Measurements from ENCODE around the gene SLC43A3.

The SLC43A3 gene

DNA sequence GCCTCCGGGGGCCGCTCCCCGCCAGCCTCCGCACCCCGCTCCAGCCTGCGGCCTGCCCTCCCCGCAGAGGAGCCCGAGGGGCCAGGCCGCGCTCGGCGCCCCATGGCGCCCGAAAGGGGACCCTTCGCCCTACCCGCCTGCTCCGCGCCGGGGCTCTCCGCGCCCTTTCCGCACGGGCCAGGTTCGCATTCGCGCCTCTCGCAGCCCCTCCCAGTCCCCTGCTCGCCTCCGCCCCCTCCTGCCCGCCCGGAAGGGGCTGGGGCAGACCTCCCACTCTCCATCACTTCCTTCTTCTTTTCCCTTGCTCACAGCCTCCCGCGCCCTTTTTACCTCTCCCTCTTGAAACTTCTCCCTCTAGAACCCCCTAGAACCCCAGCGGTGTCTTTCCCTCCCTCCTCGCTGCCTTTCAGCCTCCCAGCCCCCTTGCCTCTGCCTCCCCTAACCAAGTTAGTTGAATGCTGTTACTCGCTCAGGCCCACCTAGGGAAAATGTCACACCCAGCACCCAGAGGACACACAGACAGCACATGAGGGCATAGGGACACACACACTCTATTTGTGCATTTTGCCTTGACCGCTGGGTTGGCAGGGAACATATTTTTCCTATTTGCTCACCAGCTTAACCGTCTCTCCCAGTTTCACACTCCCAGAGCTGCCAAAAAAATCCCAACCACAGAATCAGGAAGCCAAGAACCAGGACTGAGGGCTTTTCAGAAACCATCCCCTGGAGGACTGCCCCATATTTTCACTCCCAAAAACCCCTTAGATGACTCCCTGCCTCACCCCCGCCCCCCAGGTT, at the start of gene SLC43A3:
Gene SLC43A3, minus strand, starts transcription at position 193 of the 798 bp plus-strand sequence. CDS start 949 bp downstream, outside the sequence.
- peak; percentile 86 for DNase-seq

DNA sequence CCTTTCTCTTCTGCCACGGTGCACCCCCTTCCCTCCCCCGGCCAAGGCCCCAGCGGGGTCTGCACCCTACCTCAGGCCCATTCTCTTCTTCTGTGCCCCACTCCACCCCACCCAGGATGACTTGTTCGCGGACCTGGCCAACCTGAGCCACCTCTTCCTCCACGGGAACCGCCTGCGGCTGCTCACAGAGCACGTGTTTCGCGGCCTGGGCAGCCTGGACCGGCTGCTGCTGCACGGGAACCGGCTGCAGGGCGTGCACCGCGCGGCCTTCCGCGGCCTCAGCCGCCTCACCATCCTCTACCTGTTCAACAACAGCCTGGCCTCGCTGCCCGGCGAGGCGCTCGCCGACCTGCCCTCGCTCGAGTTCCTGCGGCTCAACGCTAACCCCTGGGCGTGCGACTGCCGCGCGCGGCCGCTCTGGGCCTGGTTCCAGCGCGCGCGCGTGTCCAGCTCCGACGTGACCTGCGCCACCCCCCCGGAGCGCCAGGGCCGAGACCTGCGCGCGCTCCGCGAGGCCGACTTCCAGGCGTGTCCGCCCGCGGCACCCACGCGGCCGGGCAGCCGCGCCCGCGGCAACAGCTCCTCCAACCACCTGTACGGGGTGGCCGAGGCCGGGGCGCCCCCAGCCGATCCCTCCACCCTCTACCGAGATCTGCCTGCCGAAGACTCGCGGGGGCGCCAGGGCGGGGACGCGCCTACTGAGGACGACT, 49.3 kb upstream of the SLC43A3 start:
- DNase-seq, result peak; percentile 20

DNA sequence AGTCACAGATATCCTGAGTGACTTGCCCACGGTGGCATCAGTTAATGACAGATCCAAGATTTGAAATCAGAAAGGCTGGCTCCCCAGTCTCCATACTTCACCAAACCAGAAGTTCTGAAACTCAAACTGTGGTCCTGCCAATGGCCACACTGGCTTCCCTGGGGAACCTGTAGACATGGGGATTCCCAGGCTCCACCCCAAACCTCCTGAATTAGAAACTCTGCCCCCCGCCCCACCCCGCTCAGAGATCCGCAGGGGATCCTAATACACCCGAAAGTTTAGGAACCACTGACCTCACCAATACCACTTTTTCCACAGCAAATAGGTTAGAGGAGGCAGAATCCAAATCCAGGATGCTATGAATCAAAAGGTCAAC, 48.7 kb upstream of the SLC43A3 start:
- no peak for DNase-seq

GRCh38 chr11:57475191-57475590, 48.3 kb upstream of the SLC43A3 start:
- DNase-seq, result no peak

- DNase-seq, result no peak
These were observed 47.8 kb upstream of the SLC43A3 start for GRCh38 chr11:57474803-57475115.

DNA sequence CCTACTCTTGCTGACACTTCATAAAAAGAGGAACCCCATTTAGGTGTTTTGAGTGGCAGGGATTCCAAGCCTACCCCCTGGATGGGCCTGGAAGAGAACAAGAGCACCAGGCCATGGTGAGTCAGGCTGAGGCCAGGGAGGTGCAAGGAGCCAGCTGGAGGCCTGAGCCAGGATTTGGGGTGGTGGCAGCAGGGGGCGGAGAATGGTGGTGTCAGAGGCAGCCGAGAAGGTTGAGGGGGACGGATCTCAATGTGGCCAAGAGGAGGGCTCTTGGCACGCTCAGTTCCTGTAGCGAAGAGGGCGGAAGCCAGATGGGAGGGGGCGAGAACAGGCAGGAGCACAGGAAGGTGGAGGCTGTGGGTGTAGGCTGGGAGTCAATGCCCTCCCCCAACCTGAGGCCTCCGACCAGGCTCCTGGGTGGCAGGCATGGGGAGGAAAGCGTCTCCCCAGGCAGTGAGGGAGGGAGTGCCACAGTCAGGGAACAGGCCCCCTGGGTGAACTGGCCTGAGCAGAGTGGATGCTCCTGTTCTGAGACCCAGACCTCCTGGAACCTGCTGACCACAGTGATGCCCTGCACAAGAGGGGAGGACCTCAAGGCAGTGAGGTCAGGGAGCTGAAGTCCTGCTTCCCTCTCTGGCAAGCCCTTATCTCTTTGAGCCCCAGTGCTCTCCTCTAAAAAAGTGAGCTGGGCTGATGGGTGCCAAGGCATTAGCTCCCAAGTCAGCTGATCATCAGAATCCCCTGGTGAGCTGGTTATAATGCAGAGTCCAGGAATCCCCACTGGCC, 47.3 kb upstream of the SLC43A3 start:
- peak; percentile 37 for DNase-seq

GRCh38 chr11:57473285-57473841, 46.4 kb upstream of the SLC43A3 start:
- DNase-seq, result peak; percentile 50

GRCh38 chr11:57471496-57471895, 44.6 kb upstream of the SLC43A3 start:
- no peak for DNase-seq

DNA sequence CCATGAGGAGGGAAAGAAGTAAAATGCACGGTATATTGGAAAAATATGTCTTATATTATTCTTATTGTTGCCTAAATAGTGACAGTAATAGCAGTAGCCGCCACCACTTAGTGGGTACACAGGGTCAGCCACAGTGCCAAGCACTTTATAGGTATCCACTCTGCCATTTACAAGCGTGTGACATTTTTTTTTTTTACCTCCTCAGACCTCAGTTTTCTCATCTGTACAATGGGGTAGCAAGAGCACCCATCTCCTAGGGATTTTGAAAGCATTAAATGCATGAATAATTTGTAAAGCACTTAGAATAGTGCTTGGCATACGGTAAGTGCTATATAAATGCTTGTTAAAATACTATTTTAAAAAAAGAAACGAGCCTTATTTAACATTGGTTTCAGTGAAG, 42.3 kb upstream of the SLC43A3 start:
- no peak for DNase-seq

- no peak for DNase-seq
These were observed 41.4 kb upstream of the SLC43A3 start for GRCh38 chr11:57468276-57468675.

DNA sequence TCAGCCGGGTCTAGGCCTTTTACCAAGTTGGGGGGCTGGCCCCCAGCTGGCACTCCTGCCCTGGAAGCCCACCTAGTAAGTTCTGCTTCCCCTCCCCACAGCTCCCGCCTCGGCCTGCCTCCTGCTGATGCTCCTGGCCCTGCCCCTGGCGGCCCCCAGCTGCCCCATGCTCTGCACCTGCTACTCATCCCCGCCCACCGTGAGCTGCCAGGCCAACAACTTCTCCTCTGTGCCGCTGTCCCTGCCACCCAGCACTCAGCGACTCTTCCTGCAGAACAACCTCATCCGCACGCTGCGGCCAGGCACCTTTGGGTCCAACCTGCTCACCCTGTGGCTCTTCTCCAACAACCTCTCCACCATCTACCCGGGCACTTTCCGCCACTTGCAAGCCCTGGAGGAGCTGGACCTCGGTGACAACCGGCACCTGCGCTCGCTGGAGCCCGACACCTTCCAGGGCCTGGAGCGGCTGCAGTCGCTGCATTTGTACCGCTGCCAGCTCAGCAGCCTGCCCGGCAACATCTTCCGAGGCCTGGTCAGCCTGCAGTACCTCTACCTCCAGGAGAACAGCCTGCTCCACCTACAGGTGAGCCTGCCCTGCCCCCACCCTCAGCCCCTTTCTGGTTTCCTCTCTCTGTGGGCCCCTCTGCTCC, 40.7 kb upstream of the SLC43A3 start:
- no peak for DNase-seq

DNA sequence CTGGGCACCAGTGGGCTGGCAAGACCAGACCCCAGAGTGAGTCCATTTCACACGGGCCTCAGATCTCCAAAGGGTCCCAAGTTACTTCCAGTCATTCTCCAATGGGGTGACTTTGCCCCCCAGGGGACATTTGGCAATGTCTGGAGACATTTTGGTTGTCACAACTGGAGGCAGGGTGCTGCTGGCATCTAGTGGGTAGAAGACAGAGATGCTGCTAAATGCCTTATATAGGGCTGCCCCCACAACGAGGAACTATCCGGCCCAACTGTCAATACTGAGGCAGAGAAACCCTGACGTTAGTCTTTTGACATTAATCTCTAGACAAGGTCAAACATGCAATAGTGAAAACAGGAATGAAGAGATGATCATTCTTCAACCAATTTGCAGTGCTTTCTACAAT, 39.8 kb upstream of the SLC43A3 start:
- no peak for DNase-seq

DNA sequence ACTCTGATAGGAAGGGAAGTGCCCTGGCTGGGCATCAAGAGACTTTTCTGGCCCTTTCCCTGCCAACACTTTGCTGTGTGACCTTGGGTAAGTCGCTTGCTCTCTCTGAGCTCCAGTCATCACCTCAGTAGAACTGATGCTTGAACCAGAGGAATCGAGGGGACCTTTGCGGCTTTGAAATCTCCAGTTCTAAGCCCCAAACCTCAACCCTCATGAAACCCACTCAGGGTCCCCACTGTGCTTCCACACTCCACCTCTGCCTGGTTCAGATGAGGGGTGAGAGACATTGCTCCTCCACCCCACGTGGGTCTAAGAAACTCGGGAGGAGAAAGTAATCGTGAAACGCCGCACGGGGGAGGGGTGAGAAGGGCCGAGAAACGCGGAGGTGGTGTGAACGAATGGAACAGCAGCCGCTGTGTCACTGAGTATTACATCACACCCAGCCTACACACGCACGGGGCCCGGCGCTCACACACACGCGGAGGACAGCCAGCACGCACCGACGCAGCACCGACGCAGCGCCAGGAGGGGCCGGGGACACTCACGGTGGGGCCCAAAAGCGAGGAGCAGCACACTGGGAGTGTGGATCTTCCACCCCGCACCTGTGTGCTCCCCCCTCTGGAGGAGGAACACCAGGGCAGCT, 37.7 kb upstream of the SLC43A3 start:
- no peak for DNase-seq

GRCh38 chr11:57463671-57464538, 37.0 kb upstream of the SLC43A3 start:
- DNase-seq, result no peak

DNA sequence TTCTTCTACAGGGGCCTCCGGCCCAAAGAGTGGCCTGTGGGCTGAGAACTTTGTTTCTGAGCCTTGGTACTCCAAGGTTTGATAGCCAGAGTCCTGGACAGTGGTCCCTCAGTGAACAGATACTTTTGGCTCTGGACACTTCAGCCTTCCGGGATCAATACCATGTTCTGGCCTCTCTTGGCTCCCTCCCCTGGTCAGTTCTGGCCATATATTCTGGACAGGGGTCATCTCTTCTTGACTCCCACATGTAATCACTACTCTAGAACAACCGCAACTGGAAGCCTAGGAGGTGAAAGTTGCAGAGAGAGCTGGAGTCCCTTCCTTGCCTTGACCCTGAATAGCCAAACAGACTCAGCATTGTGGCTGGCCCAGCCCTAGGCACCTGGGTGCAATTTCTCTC, 35.7 kb upstream of the SLC43A3 start:
- no peak for DNase-seq

DNA sequence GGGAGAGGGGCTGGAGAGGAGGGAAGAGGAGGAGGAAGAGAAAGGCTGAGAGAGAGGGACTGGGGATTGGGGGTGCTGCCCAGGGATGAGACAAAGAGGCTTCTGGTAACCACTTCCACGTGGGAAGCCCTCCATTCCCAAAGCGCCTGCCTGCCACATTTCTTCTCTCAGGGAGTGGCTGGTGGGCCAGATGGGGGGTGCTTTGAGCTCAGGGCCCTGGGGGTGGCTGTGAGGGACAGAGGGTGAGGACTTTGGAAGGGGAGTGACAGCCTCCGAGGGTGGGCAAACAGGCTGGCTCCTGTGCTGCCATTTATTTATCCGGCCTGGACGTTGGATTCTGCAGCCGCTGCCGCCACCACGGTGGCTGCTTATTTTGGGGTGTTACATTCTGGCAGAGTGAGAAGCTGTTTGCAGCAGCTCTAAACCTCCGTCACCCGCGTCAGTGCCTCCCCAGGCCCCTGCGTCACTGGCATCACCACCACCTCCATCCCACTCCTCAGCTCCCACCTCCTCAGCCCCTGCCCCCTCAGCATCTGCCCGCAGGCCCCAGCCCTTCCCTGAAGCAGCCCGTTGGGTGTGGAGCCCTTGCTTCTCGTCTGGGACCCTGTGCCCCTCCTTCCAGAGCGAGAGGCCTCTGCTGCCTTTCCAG, 35.0 kb upstream of the SLC43A3 start:
- DNase-seq, result no peak

GRCh38 chr11:57460758-57461749, 34.1 kb upstream of the SLC43A3 start:
- DNase-seq, result no peak

DNA sequence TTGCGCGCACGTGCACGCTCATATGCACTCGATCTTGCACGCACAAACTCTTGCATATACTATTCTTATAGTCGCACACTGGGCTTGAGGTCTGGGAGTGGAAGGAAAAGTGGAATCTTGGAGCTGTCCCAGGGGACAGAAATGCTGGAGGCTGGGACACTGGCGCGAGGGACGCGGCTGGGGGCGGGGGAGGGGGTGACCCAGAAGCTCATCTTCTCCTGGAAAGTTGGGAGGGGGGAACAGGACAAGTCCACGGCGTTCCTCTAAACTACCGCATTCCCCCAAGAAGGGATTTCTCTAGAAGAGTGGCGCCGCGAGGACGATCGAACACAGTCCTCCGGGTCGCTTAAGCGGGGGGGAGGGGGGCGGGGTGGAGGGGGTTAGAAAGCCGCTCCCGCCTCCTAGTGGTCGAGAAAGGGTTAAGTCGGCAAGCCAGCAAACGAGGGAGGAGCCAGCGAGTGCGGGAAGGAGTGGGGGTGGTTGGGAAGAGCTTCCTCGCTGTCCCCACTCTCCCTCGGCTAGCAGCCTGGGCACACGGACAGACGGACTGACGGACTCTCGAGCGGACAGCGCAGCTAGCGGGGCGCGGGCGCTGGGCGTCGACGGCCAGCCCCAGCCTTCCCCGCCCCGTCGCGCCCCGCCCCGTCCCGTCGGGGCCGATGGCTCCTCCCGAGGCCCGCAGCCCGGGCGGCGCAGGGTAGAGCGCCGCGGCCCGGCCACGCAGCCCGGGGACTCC, 33.3 kb upstream of the SLC43A3 start, which contains the start of gene RTN4RL2:
Gene RTN4RL2, plus strand, starts transcription at position 507 of the 736 bp plus-strand sequence. CDS start 338 bp downstream, outside the sequence.
- no peak for DNase-seq
